ENCODE results near the gene RPSA.
"Not testable (repeated sequence)": the region's sequence is repeated elsewhere in the genome, so short reads cannot be mapped to it uniquely, and the experiment has no call there.

RPSA gene

GRCh38 chr3:39390181-39390580 is 16.3 kb upstream of the RPSA start:
- no peak for DNase-seq

GRCh38 chr3:39396690-39397089 is 9.8 kb upstream of the RPSA start:
- DNase-seq = no peak

DNA sequence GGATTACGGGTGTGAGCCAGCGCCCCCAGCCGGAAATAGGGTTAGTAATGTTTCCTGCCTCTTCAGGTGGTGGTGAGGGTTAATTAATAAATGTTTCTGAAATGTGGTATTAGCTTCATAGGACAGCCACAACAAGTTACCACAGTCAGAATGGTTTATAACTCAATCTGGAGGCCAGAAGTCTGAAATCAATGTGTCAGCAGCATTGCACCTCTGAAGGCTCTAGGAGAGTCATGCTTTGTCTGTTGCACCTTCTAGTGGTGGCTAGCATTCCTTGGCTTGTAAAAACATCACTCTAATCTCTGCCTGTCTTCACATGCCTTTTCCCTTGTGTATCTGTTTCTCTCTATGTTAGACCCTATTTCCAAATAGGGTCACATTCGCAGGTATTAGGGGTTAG is 7.8 kb upstream of the RPSA start:
- no peak for DNase-seq

DNA sequence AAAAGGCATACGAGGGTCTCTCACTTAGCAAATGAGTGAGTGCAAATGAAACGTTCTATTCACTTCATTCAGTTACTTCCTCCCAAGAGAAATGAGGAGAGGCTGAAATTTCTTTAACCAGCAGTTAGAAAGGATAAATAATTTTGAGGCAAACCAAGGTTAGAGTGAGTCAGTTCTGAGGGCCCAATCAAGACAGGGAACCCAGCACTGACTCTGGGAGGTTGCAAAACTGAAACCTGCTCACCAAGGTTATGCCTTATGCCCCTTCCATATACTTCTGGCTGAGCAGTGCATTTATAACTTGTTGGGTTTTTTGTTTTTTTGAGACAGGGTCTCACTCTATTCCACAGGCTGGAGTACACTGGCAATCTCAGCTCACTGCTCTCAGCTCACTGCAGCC is 4.5 kb upstream of the RPSA start:
- DNase-seq = no peak

GRCh38 chr3:39404943-39405686 is 1.4 kb upstream of the RPSA start:
- DNase-seq = no peak

GRCh38 chr3:39405687-39406367 is 693 bp upstream of the RPSA start:
- no peak for DNase-seq

GRCh38 chr3:39407259-39407629 is 724 bp downstream of the RPSA start:
- DNase-seq = no peak

DNA sequence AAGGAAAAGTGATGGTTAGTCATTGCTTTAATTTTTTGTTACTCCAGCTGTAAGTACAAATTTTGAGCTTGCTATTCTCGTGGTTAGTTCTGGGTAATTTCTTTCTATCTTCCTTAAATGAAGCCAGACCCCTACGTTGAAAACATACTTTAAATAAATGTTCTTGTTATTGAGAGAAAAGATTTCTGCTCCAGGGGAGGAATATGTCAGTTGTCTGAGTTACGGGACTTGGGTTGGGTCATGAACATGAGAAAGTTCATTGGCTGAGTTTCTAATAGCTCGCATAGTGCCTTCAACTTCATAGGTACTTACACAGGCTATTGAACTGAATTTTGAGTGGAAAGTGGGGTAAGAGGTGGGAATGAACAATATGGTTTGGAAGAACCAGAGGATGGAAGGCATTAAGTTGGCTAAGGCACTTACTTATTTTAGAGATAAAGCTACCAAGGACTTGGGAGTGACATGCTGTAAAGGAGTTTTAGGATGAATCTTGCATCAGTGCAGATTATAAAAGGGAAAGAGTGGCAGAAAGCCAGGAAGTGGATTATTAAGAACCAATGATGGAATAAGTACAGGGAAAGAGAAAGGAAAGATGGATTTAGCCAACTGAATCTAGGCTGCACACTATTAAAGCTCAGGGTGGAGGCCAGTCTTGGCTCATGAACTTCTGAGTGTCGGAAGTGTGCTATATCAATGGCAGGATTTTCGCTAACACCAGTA is 1.4 kb downstream of the RPSA start:
- DNase-seq = no peak

GRCh38 chr3:39408493-39409372 is 2.2 kb downstream of the RPSA start:
- no peak for DNase-seq

DNA sequence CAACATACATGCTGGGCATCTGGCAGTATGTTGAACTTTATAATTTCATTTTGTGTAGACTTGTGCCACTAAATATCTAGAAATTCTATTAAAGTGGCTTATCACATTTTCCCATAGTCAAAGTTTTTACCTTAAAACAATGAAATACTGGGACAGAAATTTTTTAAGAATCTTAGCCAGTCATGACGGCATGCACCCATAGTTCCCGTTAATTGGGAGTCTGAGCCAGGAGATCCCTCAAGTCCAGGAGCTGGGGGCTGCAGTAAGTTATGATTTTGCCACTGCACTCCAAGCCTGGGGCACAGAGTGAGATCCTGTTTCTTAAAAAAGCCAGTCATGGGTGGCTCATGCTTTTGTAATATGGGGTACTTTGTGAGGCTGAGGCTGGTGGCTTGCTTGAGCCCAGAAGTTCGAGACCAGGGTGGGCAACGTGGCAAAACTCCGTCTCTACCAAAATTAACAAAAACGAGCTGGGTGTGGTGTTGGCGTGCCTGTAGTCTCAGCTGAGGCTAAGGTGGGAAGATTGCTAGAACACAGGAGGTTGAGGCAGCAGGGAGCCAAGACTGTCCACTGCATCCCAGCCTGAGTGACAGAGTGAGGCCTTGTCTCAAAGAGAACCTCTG is 3.1 kb downstream of the RPSA start:
- no peak for DNase-seq

DNA sequence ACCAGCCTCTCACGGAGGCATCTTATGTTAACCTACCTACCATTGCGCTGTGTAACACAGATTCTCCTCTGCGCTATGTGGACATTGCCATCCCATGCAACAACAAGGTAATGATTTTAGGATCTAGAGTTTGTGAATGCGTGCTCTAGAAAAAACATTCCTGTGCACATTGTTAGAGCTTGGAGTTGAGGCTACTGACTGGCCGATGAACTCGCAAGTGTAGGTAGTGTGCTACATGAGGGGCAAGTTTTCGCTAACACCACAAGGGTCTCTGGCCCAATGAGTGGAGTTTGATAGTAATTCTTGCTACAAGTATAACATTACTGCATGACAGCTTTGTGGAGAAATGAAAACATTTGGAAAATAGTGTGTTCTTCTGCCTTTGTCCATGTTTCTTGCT is 4.4 kb downstream of the RPSA start:
- no peak for DNase-seq

- DNase-seq = no peak
Observed at GRCh38 chr3:39412668-39413260, 6.2 kb downstream of the RPSA start.

- no peak for DNase-seq
Observed at GRCh38 chr3:39413691-39414420, 7.3 kb downstream of the RPSA start.

- no peak for DNase-seq
Observed at GRCh38 chr3:39414421-39414907, 7.9 kb downstream of the RPSA start.

DNA sequence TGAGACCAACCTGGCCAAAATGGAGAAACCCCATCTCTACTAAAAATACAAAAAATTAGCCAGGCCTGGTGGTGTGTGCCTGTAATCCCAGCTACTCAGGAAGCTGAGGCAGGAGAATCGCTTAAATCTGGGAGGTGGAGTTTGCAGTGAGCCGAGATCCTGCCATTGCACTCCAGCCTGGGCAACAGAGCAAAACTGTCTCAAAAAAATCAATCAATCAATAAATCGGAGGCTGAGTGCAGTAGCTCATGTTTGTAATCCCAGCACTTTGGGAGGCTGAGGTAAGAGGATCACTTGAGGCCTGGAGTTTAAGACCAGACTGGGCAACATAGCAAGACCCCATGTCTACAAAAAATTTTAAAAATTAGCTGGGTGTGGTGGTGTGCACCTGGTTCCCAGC is 8.8 kb downstream of the RPSA start:
- DNase-seq = not testable (repeated sequence)

DNA sequence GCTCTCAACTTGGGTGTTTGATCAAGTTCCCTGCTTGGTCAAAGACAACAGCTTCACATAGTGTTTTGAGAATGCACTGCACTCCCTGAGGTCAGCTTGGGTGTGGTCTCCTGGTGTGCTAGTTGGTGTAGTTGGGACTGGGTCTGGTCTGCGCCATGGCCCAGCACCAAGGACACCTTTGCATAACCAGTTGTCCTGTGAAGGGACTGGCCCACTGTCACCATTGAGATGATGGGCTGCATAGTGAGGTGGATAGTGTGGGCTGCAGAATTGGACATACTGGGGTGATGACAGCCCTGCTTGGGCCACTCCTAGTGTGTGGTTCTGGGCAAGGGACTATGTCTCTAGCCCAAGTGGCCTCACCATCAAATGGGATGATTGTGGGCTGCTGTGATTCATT is 9.5 kb downstream of the RPSA start:
- no peak for DNase-seq

GRCh38 chr3:39416998-39417397 is 10.5 kb downstream of the RPSA start:
- DNase-seq = not testable (repeated sequence)

GRCh38 chr3:39418556-39419225 is 12.2 kb downstream of the RPSA start:
- not testable (repeated sequence) for DNase-seq

GRCh38 chr3:39419742-39420315 is 13.3 kb downstream of the RPSA start:
- DNase-seq = no peak

GRCh38 chr3:39420543-39420942 is 14.0 kb downstream of the RPSA start:
- no peak for DNase-seq
